HG03432 (cell line): ENCODE results near the gene CNN1.

Experiments used
- ATAC-seq: cut with Tn5 transposase; IDR thresholded peaks from one replicate; pipeline ENCODE4 v1.9.1; 2021; ENCODE audit warnings: mild to moderate bottlenecking, moderate library complexity; ENCODE audit not compliant: unreplicated experiment

The CNN1 gene

DNA sequence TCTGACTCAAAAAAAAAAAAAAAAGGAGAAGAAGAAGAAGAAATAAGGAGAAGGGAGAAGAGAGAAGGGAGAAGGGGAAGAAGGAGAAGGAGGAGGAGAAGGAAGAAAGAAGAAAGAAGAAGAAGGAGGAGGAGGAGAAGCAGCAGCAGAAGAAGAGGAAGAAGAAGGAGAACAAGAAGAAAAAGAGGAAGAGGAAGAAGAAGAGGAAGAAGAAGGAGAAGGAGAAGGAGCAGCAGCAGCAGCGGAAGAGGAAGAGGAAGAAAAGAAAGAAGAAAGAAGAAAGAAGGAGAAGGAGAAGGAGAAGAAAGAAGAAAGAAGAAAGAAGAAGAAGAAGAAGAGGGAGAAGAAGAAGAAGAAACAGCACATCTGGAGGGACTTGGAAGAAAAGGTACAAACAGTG lies 4.1 kb upstream of the CNN1 start:
- no peak for ATAC-seq

GRCh38 chr19:11534948-11535347 lies 3.7 kb upstream of the CNN1 start:
- no peak for ATAC-seq

GRCh38 chr19:11535792-11536595 lies 2.7 kb upstream of the CNN1 start:
- ATAC-seq, result peak; percentile 76

GRCh38 chr19:11539495-11540365 lies 1.1 kb downstream of the CNN1 start:
- no peak for ATAC-seq

DNA sequence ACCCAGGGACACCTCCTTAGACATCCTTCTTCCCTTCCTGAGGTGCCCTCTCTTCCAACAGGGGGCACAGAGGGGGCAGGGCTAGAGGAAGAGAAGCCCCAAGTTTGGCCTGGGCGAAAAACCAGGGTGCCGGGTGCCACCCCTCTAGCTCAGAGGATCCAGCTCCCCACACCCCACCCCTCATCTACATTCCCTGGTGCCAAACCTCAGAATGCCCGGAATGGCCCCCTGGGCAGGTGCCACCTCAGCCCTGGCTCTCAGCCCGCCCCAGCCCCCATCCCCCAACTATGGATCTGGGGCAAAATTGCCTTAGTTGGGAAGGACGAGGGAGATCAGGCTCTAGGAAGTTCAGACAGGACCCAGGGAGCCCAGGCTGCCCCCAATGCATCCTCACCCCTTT lies 2.0 kb downstream of the CNN1 start:
- no peak for ATAC-seq

DNA sequence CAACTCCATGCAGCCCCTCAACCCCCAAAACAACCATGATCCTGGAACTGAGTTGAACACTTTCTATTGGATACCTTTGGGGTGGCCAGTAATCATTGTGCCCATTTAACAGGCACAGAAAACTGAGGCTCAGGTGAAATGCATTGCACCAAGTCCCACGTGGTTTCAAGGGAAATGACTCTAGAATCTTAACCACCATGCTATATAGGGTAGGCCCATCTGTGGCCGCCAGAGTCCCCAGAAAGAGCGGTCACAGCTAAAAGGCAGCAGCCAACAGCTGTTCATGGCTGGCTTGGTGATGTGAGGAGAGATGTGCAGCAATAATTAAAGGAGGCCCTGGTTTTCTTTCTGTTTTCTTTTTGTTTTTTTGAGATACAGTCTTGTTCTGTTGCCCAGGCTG lies 2.6 kb downstream of the CNN1 start:
- no peak for ATAC-seq

DNA sequence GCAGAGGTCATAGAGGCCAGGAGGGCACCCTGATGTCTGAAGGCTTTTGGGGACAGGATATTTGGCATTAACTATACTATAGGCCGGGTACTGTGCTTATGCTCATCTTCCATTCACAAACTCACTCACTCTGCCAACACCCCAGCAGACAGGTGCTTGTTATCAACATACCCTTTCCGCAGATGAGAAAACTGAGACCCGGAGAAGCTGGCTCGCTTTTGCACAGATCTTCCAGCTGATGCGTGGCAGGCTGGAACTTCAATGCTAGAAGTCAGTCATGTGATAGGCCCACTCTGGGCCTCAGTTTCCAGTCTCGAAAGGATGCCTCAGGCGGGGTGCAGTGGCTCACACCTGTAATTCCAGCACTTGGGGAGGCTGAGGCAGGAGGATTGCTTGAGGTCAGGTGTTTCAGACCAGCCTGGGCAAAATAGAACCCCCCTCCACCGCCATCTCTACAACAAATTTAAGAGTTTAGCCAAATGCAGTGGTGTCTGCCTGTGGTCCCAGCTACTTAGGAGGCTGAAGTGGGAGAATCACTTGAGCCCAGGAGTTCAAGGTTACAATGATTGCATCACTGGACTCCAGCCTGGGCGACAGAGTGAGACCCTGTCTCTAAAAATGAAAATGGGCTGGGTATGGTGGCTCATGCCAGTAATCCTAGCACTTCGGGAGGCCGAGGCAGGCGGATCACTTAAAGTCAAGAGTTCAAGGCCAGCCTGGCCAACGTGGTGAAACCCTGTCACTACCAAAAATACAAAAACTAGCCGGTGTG lies 9.5 kb downstream of the CNN1 start:
- no peak for ATAC-seq

DNA sequence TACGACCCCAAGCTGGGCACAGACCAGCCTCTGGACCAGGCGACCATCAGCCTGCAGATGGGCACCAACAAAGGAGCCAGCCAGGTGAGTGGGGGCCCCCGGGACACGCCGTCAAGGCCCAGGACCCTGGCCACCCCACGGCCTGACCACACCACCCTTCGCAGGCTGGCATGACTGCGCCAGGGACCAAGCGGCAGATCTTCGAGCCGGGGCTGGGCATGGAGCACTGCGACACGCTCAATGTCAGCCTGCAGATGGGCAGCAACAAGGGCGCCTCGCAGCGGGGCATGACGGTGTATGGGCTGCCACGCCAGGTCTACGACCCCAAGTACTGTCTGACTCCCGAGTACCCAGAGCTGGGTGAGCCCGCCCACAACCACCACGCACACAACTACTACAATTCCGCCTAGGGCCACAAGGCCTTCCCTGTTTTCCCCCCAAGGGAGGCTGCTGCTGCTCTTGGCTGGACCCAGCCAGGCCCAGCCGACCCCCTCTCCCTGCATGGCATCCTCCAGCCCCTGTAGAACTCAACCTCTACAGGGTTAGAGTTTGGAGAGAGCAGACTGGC lies 10.8 kb downstream of the CNN1 start:
- ATAC-seq, result no peak

- no peak for ATAC-seq
These were observed 11.6 kb downstream of the CNN1 start for GRCh38 chr19:11550265-11550664.

DNA sequence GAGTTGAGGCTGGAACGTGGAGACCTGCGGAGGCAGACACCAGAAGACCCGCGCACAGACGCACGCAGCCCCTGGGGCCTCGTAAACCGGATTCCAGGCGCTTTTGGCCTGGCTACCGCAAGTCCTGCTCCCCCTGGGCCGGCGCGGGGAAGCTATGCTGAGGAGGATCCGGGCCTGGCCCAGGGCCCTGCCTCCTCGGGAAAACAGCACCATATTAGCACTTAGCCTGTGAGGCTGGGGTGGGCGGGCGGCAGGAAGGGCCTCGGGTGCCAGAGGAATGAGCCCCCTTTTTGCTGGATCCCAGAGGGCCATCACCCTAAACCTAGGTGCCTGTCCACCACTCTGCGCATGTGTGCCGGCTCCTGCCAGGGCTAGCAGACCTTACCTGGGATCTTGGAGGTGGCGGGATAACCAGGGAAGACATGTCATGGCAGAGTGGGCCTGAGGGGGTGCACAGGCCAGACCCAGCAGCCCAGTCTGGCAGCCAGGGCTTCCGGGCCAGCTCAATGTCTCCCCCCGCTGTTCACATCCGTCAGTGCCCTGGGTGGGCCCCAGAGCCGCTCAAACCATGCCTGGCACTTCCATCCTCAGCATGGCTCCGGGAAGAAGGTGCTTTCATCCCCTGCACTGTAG lies 13.1 kb downstream of the CNN1 start:
- no peak for ATAC-seq

DNA sequence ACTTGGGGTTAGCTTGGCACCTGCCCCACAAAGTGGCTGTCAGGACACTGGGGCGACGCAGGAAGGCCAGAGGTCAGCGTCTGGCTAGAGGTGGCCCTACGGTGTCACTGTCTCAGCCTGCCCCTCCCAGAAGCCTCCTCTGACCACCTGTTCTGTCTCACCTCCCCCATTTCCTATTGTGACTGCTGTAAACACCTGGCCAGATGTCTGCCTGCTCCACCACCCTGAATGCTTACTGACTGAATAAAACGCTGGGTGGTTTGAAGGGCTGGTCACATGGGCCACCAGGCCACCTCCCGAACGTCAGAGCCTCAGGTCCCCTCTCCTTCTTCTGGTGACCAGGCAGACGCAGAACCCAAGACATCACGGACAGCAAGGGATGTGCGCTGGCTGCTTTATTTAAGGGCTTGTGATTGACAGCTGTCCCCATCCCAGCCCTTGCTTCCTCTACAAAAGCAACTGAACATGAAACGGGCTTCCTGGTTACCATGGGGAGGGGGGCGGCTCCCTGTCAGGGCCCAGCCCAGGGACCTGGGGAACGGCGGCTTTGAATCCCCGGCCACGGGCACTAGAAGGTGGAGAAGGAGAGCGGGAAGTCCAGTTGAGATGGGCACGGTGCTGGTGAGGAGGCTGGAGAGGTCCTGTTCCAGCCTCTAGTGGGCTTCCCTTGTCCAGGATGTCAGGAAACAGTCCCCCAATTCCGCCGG lies 14.2 kb downstream of the CNN1 start:
- no peak for ATAC-seq

DNA sequence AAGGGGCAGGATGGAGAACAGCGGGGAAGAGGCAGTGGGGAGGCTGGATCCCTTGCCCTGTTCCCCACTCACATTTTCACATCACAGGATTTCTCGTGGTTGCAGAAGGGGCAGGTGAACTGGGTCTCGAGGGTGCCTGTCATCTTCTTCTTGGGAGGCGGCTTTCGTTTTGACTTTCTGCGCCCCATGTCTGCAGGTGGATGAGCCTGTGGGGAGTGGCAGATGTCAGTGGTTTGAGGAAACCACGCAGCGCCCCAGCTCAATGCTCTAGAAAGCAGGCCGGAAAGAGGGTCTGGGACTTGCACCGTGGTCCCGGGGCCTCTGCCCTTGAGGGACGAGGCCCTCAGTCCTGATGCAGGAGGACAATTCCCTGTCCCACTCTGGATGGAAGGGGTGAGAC lies 15.5 kb downstream of the CNN1 start:
- no peak for ATAC-seq

DNA sequence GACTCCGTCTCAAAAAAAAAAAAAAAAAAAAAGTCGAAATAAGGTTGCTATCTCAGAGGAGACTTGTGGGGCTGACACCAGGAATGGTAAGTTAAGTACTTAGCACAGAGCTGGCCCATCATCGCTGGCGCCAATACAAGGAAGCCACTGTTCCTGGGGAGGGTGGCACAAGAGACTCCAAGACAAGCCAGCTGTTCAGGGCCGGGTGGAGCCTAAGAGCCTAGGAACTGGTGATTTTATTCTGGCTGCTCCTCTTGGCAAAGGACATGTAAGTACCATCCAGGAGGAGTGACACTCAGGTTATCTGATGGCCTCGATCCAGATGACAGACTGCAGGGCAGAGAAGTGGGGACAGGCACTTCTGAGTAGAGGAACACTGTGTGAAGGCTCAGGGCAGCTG lies 16.6 kb downstream of the CNN1 start:
- ATAC-seq, result no peak

DNA sequence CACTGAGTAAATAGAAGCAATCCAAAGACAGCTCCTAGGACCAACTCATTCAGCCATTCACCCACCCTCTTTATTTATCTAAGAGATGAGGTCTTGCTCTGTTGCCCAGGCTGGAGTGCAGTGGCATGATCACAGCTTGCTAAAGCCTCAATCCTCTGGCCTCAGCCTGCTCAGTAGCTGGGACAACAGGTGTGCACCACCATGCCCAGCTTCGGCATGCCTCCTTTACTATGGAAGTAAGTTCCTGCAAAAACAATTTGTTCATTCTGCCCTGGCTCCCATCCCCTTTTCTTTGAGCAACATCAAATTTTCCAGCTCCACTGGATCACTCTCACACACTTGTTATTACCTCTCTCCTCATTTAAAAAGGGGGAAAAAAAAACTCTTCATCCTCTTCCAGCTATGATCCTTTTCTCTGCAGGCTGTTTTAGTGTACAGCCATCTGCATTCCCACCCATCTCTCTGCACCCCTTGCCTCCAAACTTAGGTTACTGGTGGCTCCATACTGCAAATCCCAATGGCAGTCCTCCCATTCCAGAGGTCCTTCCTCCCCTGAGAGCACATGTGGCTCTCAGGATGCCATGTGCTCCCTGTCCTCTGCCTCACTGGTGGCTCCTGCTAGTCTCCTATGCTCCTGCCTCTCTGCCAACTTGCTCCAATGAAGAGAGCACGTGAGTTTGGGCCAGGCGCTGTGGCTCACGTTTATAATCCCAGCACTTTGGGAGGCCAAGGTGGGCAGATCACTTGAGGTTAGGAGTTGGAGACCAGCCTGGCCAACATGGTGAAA lies 18.2 kb downstream of the CNN1 start:
- no peak for ATAC-seq

- peak; percentile 78 for ATAC-seq
These were observed 20.5 kb downstream of the CNN1 start, which contains the start of gene ELOF1 for GRCh38 chr19:11558881-11559828. Gene ELOF1 (minus strand): TSS chr19:11559230. CDS start chr19:11554347, 4,883 bp downstream.

- ATAC-seq, result no peak
These were observed 21.9 kb downstream of the CNN1 start for GRCh38 chr19:11560404-11561051.

GRCh38 chr19:11563532-11563931 lies 24.9 kb downstream of the CNN1 start:
- ATAC-seq, result no peak
